Body of pancreas (tissue), 4 donors: Measurements from ENCODE around the gene HELZ.

ENCODE experiments used
- CTCF ChIP-seq, 7 experiments: fragments of 450-650 bp in 4 of 7; fragments of 200-600 bp in 3 of 7; sonication (generic) in 3 of 7; IDR thresholded peaks; one replicate each; pipeline ENCODE4 v1.5.1; 2016 to 2019; ENCODE audit warnings: antibody characterized with exemption in 7 of 7
- POLR2A ChIP-seq, 3 donors: fragments of 450-650 bp; IDR thresholded peaks; one replicate each; pipeline ENCODE4 v1.6.1; 2016; ENCODE audit warnings: antibody characterized with exemption in 3 of 3, mild to moderate bottlenecking in 2 of 3

- TF ChIP-seq CTCF (IDR thresholded peaks at IDR 0.05) (no peak), POLR2A (IDR thresholded peaks at IDR 0.05) (no peak)
These were observed 133.7 kb downstream of the HELZ start for GRCh38 chr17:67111327-67111726.
